Measurements from ENCODE around the gene SHISA7. TPM values are rescaled to one million over a fixed set of nuclear protein-coding genes. Genes with fewer than 3 reads are reported as not detected.

SHISA7 gene
- total RNA-seq, 1 donor from 2014 or later: not detected

- Mint-ChIP-seq H3K27ac (peak overlapping the region; percentile 68), H3K36me3 (ENCODE audit: low read depth) (no peaks in the 10 kb centered on the region)
- intact Hi-C loops (cut with micrococcal nuclease): no loop called here
Measured at GRCh38 chr19:55485439-55486011, 42.4 kb upstream of the SHISA7 start.

GRCh38 chr19:55484593-55485438 is 41.7 kb upstream of the SHISA7 start, which contains the start of gene NAT14:
TSS of gene NAT14 (plus strand) at chr19:55485188. CDS start at chr19:55485709, 521 bp downstream.
- Mint-ChIP-seq H3K9me3 (no peaks in the 10 kb centered on the region), H3K27me3 (ENCODE audit: low read depth) (no peaks in the 10 kb centered on the region), H3K36me3 (ENCODE audit: low read depth) (no peaks in the 10 kb centered on the region), H3K4me1 (ENCODE audit: low read depth) (peaks cover 14% of the 10 kb centered on the region), H3K27ac (peak within 1 kb of the TSS; percentile 68), H3K4me3 (ENCODE audit: low read depth) (peak within 1 kb of the TSS; percentile 80)
- intact Hi-C loops (cut with micrococcal nuclease): no loop called here
- DNase-seq (ENCODE audit: low spot score): peak; percentile 62

More at GRCh38 chr19:55485439-55486011, 42.4 kb upstream of the SHISA7 start:
- DNase-seq (ENCODE audit: low spot score): no peak
- H3K27me3 Mint-ChIP-seq (ENCODE audit: low read depth): no peaks in the 10 kb centered on the region
- H3K9me3 Mint-ChIP-seq: no peaks in the 10 kb centered on the region
- peaks cover 12% of the 10 kb centered on the region for H3K4me1 Mint-ChIP-seq (ENCODE audit: low read depth)
- peak overlapping the region; percentile 80 for H3K4me3 Mint-ChIP-seq (ENCODE audit: low read depth)

DNA sequence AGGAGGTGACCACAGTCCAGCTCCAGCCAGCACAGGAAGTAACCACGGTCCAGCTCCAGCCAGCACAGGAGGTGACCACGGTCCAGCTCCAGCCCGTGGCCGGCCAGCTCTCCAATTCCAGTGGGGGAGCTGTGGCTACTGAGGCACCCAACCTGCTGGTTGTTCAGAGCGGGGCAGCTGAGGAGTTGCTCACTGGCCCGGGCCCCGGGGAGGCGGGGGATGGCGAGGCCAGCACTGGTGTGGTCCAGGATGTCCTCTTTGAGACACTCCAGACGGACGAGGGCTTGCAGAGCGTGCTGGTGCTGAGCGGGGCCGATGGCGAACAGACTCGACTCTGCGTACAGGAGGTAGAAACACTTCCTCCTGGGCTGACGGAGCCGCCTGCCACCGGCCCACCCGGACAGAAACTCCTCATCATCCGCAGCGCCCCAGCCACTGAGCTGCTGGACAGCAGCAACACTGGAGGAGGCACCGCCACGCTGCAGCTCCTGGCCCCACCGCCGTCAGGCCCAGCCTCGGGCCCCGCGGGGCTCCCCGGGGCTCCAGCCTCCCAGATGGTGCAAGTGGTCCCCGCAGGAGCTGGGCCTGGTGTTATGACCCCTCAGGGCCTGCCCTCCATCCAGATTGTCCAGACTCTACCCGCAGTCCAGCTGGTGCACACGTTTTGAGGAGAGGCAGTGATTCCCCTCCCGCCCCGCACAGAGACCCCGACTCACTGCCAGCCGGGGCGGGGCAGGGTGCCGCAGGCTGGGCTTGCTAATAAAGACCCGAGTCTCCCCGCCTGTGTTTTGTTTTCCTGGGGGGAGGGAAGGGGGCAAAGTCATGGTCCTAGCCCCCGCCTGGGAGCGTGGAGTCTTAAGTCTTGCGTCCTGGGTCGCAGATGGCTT is 40.8 kb upstream of the SHISA7 start:
- Mint-ChIP-seq H3K9me3 (no peaks in the 10 kb centered on the region), H3K27me3 (ENCODE audit: low read depth) (no peaks in the 10 kb centered on the region), H3K4me1 (ENCODE audit: low read depth) (peaks cover 18% of the 10 kb centered on the region), H3K36me3 (ENCODE audit: low read depth) (no peaks in the 10 kb centered on the region), H3K4me3 (ENCODE audit: low read depth) (peak overlapping the region; percentile 78), H3K27ac (no peak overlapping the region)
- intact Hi-C loops (cut with micrococcal nuclease): no loop called here
- no peak for DNase-seq (ENCODE audit: low spot score)

DNA sequence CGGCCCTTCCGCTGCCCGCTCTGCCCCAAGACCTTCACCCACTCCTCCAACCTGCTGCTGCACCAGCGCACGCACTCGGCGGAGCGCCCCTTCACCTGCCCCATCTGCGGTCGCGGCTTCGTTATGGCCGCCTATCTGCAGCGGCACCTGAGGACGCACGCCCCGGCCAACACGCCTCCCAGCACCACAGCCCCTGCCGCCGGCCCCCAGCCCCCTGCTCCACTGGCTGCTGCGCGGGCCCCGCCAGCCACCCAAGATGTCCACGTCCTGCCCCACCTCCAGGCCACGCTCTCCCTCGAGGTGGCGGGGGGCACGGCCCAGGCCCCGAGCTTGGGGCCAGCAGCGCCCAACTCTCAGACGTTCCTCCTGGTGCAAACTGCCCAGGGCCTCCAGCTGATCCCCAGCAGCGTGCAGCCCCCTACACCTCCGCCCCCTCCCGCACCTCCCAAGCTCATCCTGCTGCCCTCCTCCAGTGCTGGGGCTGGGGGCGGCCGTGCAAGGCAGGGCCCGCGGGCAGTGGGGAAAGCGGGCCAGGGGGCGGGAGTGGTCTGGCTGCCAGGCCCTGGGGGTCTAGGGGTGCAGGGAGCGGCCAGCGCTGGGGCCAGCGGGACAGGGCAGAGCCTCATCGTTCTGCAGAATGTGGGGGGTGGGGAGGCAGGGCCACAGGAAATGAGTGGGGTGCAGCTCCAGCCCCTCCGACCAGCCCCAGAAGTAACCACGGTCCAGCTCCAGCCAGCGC is 40.0 kb upstream of the SHISA7 start:
- intact Hi-C loops (cut with micrococcal nuclease): no loop called here
- Mint-ChIP-seq H3K36me3 (ENCODE audit: low read depth) (no peaks in the 10 kb centered on the region), H3K4me1 (ENCODE audit: low read depth) (peaks cover 24% of the 10 kb centered on the region), H3K4me3 (ENCODE audit: low read depth) (peak overlapping the region; percentile 5), H3K9me3 (no peaks in the 10 kb centered on the region), H3K27ac (no peak overlapping the region), H3K27me3 (ENCODE audit: low read depth) (no peaks in the 10 kb centered on the region)
- no peak for DNase-seq (ENCODE audit: low spot score)

GRCh38 chr19:55482156-55482961 is 39.3 kb upstream of the SHISA7 start:
- H3K27ac Mint-ChIP-seq: no peak overlapping the region
- no peak for DNase-seq (ENCODE audit: low spot score)
- no peaks in the 10 kb centered on the region for H3K36me3 Mint-ChIP-seq (ENCODE audit: low read depth)
- no peaks in the 10 kb centered on the region for H3K27me3 Mint-ChIP-seq (ENCODE audit: low read depth)
- H3K9me3 Mint-ChIP-seq: no peaks in the 10 kb centered on the region
- intact Hi-C loops (cut with micrococcal nuclease): no loop called here
- H3K4me1 Mint-ChIP-seq (ENCODE audit: low read depth): peaks cover 27% of the 10 kb centered on the region
- H3K4me3 Mint-ChIP-seq (ENCODE audit: low read depth): no peak overlapping the region

GRCh38 chr19:55481794-55482155 is 38.7 kb upstream of the SHISA7 start:
- Mint-ChIP-seq H3K9me3 (no peaks in the 10 kb centered on the region), H3K27me3 (ENCODE audit: low read depth) (no peaks in the 10 kb centered on the region), H3K4me3 (ENCODE audit: low read depth) (no peak overlapping the region), H3K36me3 (ENCODE audit: low read depth) (peaks cover 3% of the 10 kb centered on the region), H3K4me1 (ENCODE audit: low read depth) (peaks cover 21% of the 10 kb centered on the region), H3K27ac (no peak overlapping the region)
- DNase-seq (ENCODE audit: low spot score): no peak
- intact Hi-C loops (cut with micrococcal nuclease): no loop called here

DNA sequence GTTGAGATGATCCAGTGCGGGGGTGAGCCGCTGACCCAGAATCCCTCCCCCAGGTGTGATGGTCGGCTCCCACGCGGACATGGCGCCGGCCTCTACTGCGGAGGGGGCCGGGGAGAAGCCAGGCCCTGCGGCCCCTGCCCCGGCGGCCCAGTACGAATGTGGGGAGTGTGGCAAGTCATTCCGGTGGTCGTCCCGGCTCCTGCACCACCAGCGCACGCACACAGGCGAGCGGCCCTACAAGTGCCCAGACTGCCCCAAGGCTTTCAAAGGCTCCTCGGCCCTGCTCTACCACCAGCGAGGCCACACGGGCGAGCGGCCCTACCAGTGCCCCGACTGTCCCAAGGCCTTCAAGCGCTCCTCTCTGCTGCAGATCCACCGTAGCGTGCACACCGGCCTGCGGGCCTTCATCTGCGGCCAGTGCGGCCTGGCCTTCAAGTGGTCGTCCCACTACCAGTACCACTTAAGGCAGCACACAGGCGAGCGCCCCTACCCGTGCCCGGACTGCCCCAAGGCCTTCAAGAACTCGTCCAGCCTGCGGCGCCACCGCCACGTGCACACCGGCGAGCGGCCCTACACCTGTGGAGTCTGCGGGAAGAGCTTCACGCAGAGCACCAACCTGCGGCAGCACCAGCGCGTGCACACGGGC is 38.2 kb upstream of the SHISA7 start:
- Mint-ChIP-seq H3K36me3 (ENCODE audit: low read depth) (peaks cover 3% of the 10 kb centered on the region), H3K27me3 (ENCODE audit: low read depth) (no peaks in the 10 kb centered on the region), H3K27ac (no peak overlapping the region), H3K9me3 (no peaks in the 10 kb centered on the region), H3K4me3 (ENCODE audit: low read depth) (no peak overlapping the region), H3K4me1 (ENCODE audit: low read depth) (peaks cover 21% of the 10 kb centered on the region)
- DNase-seq (ENCODE audit: low spot score): no peak
- intact Hi-C loops (cut with micrococcal nuclease): no loop called here

DNA sequence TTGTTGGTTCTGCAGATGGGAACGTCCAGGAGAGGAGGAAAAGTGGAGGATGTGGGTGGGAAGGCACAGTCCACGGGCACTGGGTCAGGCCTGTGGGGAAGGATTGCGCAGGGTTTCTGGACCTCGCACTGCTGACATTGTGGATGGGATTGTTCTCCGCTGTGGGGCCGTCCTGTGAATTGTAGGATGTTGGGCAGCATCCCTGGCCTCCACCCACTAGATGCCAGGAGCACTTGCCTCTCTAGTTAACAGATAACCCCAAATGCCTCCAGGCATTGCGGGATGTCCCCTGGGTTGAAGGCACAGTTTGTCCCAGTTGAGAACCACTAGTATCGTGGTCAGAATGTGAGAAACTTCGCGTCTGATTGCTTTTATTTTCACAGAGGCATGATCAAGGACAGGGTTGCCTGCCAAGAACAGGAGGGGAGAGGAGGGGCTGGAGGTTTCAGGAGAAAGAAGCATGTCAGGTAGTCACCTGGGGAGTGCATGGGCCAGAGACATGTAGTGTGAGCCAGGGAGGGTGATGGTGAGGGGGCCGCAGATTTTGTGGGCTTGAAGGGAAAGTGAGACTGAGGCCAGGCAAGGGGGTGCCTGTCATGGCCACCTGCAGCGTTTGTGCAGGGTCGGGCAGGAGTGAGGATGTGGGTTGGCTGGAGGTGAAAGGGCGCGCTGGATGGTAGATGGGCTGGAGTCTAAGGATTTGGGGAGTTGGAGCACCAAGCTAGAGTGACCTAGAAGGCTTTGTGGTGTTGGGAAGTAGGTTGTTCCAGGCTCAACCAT is 36.5 kb upstream of the SHISA7 start:
- Mint-ChIP-seq H3K4me1 (ENCODE audit: low read depth) (peaks cover 20% of the 10 kb centered on the region), H3K27me3 (ENCODE audit: low read depth) (no peaks in the 10 kb centered on the region), H3K36me3 (ENCODE audit: low read depth) (peaks cover 3% of the 10 kb centered on the region), H3K27ac (no peak overlapping the region), H3K9me3 (no peaks in the 10 kb centered on the region), H3K4me3 (ENCODE audit: low read depth) (peak overlapping the region; percentile 9)
- intact Hi-C loops (cut with micrococcal nuclease): loop anchor here (5.0 kb wide), 2 partner anchors 643 to 1017 kb away; partner anchors contain the start of genes LENG9 and ZNF787
- DNase-seq (ENCODE audit: low spot score): no peak

DNA sequence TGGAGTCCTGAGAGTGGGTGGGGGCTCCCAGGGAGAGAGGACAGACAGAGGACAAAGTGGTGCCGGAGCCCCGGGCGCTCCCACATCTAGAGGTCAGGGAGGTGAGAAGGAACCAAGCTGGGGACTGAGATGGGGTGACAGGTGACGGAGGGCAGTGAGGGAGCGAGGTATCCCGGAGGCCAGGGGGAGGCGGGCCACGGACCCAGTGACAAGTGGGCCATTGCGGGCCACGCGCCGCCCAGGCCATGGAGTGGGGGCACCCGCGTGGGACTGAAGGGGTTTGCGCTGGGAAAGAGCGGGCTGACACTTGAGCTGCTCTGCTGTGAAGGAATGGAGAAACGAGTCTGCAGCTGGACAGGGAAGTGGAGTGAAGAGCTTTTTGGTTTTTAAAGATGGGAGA is 35.9 kb upstream of the SHISA7 start:
- no peaks in the 10 kb centered on the region for H3K27me3 Mint-ChIP-seq (ENCODE audit: low read depth)
- H3K4me3 Mint-ChIP-seq (ENCODE audit: low read depth): peak overlapping the region; percentile 9
- peaks cover 3% of the 10 kb centered on the region for H3K36me3 Mint-ChIP-seq (ENCODE audit: low read depth)
- intact Hi-C loops (cut with micrococcal nuclease): loop anchor here (5.0 kb wide), 2 partner anchors 643 to 1017 kb away; partner anchors contain the start of genes LENG9 and ZNF787
- H3K27ac Mint-ChIP-seq: no peak overlapping the region
- DNase-seq (ENCODE audit: low spot score): no peak
- no peaks in the 10 kb centered on the region for H3K9me3 Mint-ChIP-seq
- peaks cover 20% of the 10 kb centered on the region for H3K4me1 Mint-ChIP-seq (ENCODE audit: low read depth)

DNA sequence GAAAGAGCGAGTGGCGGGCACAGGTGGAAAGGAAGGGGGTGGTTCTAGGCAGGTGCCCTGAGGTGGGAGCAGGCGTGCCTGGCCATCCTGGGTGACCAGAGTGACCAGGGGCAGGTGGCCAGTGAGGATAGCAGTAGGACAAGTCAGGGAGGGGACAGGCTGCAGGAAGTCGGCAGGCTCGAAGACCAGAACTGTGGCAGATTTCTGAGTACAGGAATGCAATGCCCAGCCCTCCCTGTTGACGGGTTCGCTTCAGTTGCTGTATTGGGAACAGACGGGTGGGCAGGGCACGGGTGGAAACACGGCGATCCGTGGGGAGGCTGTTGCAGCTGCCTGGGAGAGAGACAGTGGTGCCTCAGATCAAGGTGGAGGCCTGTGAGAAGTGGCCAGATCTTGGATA is 35.3 kb upstream of the SHISA7 start:
- intact Hi-C loops (cut with micrococcal nuclease): loop anchor here (5.0 kb wide), 2 partner anchors 644 to 1016 kb away; partner anchors contain the start of genes LENG9 and ZNF787
- Mint-ChIP-seq H3K9me3 (no peaks in the 10 kb centered on the region), H3K36me3 (ENCODE audit: low read depth) (peaks cover 3% of the 10 kb centered on the region)

More for the DNA sequence above, 35.3 kb upstream of the SHISA7 start:
- no peak for DNase-seq (ENCODE audit: low spot score)
- H3K27me3 Mint-ChIP-seq (ENCODE audit: low read depth): no peaks in the 10 kb centered on the region
- H3K4me3 Mint-ChIP-seq (ENCODE audit: low read depth): peak overlapping the region; percentile 87
- peaks cover 20% of the 10 kb centered on the region for H3K4me1 Mint-ChIP-seq (ENCODE audit: low read depth)
- H3K27ac Mint-ChIP-seq: no peak overlapping the region
